H54 (cell line): ENCODE data around the gene SLC50A1.
"Not testable (repeated sequence)": the region's sequence is repeated elsewhere in the genome, so short reads cannot be mapped to it uniquely, and the experiment has no call there.

Source experiments
- DNase-seq: peaks from one replicate; pipeline ENCODE4 v3.0.0; 2011; ENCODE audit warnings: low spot score, mixed read lengths; ENCODE audit not compliant: insufficient read length
- FAIRE-seq: peaks from 3 replicates; lab custom pipeline; 2011; peaks lifted over from hg19 to GRCh38; lab: Jason Lieb, UNC
- POLR2A ChIP-seq: IDR thresholded peaks from 2 replicates; pipeline ENCODE4 v1.6.1; 2011; ENCODE audit warnings: low read depth, mild to moderate bottlenecking, low read length

Gene SLC50A1

DNA sequence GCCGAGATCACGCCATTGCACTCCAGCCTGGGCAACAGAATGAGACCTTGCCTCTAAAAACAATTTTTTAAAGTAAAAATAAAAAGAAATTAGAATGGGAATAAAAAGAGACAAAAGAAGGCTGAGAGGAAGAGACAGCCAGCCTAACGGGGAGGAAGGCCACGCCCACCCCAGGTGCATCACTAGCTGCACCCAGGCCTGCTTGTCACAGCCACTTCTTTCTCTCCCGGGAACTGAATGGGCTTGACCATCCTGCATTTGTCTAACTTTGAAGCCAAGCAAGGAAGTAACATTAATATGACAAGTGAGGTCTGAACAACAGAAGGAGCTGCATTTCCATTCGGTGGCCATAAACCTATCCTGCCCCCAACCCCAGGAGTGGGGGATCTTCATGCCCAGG lies 28.8 kb upstream of the SLC50A1 start:
- DNase-seq (no peak), FAIRE-seq (no peak)
- TF ChIP-seq POLR2A, result no peak

- TF ChIP-seq POLR2A, result no peak
- FAIRE-seq, result no peak
- DNase-seq, result no peak
Observed at GRCh38 chr1:155107309-155108264, 28.1 kb upstream of the SLC50A1 start.

DNA sequence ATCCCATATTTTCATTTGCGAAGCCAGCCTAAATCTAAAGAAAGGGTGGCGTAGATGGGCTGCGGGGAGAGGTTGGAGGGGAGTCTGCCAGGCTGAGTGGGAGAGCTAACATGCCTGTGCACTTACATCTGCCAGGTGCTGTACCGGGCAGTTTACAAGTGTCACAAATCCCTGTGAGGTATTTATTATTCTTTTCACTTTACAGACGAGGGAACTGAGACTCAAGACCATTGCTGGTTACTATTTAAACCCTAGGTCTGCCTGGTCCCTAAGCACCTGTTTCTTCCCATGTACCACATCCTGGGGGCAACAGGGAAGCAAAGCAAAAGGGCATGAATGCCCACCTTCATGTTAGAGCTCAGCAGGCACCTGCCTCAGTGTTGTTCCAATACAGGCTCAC lies 27.4 kb upstream of the SLC50A1 start:
- DNase-seq (no peak), FAIRE-seq (no peak)
- TF ChIP-seq POLR2A, result no peak

DNA sequence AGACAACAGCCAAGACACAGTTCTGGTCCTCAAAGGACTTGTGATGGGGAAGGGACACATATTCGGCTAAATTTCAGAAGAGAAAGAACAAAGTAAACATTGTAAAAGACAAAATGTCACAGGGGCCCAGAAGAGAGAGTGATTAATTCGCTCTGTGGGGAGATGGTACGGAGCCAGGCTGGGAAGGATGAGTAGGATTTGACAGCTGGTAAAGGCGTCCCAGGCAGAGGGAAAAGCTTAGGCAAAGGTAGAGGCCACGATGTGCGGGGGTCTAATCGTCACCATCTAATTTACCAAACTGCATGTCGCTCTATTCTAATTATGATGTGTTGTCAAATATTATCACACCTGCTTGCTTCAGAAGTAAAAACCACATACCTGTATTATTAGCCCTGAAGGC lies 25.3 kb upstream of the SLC50A1 start:
- FAIRE-seq (no peak), DNase-seq (no peak)
- no peak for TF ChIP-seq POLR2A

- FAIRE-seq (no peak), DNase-seq (no peak)
- no peak for TF ChIP-seq POLR2A
Observed at GRCh38 chr1:155110826-155111225, 24.8 kb upstream of the SLC50A1 start.

DNA sequence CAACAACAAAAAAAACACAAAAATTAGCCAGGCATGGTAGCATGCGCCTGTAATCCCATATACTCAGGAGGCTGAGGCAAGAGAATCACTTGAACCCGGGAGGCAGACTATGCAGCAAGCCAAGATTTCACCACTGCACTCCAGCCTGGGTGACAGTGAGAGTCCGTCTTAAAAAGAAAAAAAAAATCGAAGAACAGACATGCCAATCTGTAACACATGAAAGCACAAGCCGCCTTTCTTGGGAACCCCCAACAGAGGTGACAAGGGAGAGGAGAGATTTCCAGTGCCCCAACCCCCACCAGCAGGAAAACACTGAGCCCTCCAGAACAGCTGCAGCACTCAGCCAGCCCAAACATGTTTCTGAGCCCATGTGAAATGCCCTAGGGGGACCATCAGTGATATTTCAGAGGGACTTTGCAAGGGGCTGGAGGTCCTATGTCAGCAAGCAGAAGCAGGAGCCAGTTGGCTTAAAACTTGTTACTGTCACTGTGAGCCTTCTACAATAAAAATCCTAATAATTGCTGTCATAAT lies 22.1 kb upstream of the SLC50A1 start:
- no peak for TF ChIP-seq POLR2A
- no peak for FAIRE-seq
- DNase-seq, result no peak

DNA sequence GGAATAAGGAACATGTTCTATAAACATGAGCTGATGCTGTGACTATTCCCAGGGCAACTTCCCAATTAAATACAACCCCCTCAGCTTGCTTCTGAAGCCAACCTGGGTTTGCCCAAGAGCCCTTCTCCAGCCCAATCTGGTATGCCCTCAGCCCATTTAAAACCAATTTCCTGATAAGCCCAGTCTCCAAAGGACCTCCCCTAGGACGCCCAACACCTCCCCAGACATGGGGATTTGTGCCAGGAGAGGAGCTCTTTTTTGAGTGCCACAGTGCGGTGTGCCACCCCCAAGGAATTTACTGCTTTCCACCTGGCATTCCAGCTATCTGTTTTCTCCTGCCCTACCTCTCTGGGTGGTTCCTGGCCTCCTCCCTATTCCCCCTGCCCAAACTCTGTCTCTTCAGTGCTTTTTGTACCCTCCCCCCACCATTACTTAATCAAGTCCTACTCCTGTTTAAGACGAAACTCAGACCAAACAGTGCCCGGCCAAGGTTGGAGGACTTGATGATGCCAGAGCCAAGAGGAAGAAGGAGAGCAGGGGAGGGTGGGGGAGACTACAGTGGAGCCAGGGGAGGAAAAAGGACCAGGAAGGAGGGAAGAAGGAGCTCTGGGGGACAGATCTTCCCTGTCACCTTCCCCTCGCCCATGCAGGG lies 19.4 kb upstream of the SLC50A1 start:
- FAIRE-seq (no peak), DNase-seq (no peak)
- TF ChIP-seq POLR2A, result no peak

DNA sequence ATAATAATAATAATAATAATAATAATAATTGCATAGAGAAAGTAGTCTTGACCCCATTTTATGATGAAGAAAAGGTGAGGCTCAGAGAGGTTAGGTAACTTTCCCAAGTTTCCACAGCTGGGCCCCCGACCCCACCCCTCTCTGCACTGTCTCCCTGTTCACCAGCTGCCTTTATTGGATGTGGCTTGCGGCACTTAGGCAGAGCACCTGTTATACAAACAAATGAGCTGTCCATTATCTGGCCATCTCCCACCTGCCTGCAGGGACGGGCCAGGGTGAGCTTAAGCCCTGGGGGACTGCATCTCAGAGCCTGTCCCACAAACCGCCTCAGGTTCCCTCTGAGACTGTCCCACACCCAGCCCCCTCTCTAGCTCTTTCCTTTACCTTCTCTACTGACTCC lies 18.0 kb upstream of the SLC50A1 start:
- TF ChIP-seq POLR2A, result no peak
- DNase-seq, result no peak
- FAIRE-seq, result no peak

GRCh38 chr1:155118090-155118489 lies 17.6 kb upstream of the SLC50A1 start:
- DNase-seq, FAIRE-seq: not testable (repeated sequence)

DNA sequence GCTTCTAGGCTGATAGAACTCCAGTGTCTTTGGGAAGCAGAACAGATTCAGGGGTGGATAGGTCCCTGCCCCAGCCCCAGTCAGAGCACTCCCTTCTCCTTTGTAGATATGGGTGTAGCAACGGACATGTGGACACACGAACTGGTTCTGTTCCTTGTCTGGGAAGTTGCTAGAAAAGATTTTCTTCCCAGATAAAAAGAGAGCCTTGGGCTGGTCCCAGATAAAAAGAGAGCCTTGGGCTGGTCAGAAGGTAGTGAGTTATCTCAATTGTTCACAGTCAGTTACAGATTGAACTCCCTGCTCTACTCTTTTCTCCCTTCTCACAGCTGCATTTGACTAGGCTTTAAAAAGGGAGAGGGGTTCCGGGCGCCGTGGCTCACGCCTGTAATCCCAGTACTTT lies 15.4 kb upstream of the SLC50A1 start:
- no peak for TF ChIP-seq POLR2A
- no peak for DNase-seq
- FAIRE-seq, result no peak

DNA sequence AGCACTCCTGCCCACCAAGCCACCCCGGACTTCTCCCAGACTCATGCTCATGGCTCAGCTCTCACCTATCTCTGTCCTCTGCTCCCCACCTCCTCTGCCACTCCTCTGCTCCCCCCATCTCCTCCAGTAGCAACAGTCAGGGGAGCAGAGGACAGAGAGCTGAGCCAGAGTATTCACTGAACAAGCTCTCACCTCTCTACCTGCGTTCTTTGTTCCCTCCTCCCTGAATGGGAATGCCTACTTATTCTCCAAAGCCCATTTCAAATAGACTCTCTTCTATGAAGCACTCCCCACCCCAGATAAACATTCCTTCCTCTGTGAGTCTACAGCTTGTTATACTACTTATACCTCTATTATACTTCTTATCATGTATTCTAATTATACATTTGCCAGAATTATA lies 14.4 kb upstream of the SLC50A1 start:
- FAIRE-seq (no peak), DNase-seq (no peak)
- no peak for TF ChIP-seq POLR2A

DNA sequence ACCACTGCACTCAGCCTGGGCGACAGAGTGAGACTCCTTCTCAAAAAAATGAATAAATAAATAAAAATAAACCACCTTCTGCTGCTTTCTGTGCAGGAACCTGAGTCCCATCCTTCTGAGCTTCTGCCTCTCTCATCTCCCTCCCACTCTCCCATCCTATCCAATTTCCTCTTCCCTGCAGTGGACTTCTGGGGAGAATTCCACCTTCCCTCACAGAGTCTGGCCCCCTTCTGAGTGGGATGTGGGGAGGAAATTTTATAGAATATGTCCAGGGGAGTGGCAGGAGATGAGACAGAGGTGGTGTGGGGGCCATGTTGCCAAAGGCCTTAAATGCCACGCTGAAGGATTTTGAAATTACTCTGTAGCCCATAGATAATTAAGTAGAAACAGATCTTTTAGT lies 13.3 kb upstream of the SLC50A1 start:
- TF ChIP-seq POLR2A, result no peak
- DNase-seq (no peak), FAIRE-seq (no peak)

- no peak for TF ChIP-seq POLR2A
- no peak for FAIRE-seq
- DNase-seq, result no peak
Observed at GRCh38 chr1:155123801-155124200, 11.9 kb upstream of the SLC50A1 start.
